ENCODE data around the gene PRRC2C. TPM values are rescaled to one million over a fixed set of nuclear protein-coding genes. Genes with fewer than 3 reads are reported as not detected.
"Not testable (repeated sequence)": the region's sequence is repeated elsewhere in the genome, so short reads cannot be mapped to it uniquely, and the experiment has no call there.

PRRC2C gene
- total RNA-seq, 4 donors from 2014 or later, result 70.0 to 278 (median 81.4) TPM

DNA sequence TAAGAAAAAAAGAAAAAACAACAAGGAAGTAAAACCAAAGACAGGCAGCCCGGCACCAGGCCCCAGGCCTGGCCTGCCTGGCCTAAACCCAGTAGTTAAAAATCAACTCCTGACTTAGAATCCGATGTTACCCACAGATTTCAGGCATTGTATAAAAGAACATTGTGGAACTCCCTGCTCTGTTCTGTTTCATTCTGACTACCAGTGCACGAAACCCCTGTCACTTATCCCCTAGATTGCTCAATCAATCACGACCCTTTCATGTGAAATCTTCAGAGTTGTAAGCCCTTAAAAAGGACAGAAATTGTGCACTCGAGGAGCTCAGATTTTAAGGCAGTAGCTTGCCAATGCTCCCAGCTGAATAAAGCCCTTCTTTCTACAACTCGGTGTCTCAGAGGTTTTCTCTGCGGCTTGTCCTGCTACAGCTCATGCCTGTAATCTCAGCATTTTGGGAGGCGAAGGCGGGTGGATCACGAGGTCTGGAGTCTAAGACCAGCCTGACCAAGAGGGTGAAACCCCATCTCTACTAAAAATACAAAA lies 121.1 kb downstream of the PRRC2C start:
- TF ChIP-seq, protein P1, sequence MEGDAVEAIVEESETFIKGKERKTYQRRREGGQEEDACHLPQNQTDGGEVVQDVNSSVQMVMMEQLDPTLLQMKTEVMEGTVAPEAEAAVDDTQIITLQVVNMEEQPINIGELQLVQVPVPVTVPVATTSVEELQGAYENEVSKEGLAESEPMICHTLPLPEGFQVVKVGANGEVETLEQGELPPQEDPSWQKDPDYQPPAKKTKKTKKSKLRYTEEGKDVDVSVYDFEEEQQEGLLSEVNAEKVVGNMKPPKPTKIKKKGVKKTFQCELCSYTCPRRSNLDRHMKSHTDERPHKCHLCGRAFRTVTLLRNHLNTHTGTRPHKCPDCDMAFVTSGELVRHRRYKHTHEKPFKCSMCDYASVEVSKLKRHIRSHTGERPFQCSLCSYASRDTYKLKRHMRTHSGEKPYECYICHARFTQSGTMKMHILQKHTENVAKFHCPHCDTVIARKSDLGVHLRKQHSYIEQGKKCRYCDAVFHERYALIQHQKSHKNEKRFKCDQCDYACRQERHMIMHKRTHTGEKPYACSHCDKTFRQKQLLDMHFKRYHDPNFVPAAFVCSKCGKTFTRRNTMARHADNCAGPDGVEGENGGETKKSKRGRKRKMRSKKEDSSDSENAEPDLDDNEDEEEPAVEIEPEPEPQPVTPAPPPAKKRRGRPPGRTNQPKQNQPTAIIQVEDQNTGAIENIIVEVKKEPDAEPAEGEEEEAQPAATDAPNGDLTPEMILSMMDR (IDR thresholded peaks at IDR 0.05), result no peak
- no peak for TF ChIP-seq POLR2A (IDR thresholded peaks at IDR 0.05)
- Histone ChIP-seq H3K9me3 (no peaks in the 10 kb centered on the region), H3K4me1 (peaks cover 4 to 5% of the 10 kb centered on the region in 2 donors), H3K4me3 (replicated peaks in 1 of 3) (no peak overlapping the region), H3K27me3 (no peaks in the 10 kb centered on the region), H3K36me3 (no peaks in the 10 kb centered on the region), H3K27ac (peak overlapping the region in 1 of 3 donors; percentile 6)
- no peak for DNase-seq
- intact Hi-C loops (cut with DNase I), result no loop called here
- WGBS, 2 donors, result 70 to 72% methylated on average over 10 of the region's 10 CpGs

DNA sequence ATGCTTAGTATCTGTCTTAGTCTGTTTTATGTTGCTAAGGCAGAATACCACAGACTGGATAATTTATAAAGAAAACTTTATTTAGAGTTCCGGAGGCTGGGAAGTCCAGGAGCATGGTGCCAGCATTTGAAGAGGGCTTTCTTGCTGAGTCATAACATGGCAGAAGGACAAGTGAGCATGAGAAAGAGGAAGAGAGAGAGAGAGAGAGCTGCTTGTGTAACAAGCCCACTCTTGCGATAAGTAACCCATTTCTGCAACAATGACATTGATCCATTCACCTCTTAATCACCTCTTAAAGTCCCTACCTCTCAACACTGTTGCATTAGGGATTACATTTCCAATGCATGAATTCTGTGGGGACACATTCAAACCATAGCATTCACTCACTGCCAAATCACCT lies 125.1 kb downstream of the PRRC2C start:
- peaks cover 0 to 5% of the 10 kb centered on the region in 2 donors for H3K4me1 ChIP-seq
- TF ChIP-seq, protein P1 (IDR thresholded peaks at IDR 0.05), result no peak
- no peak for TF ChIP-seq POLR2A (IDR thresholded peaks at IDR 0.05)
- H3K9me3 ChIP-seq, result no peaks in the 10 kb centered on the region
- no peaks in the 10 kb centered on the region for H3K27me3 ChIP-seq
- H3K36me3 ChIP-seq, result no peaks in the 10 kb centered on the region
- H3K4me3 ChIP-seq (replicated peaks in 1 of 3), result no peak overlapping the region
- peak in 1 of 2 donors; percentile 23 for DNase-seq
- 65 to 69% methylated on average over 2 of the region's 2 CpGs for WGBS, 2 donors
- intact Hi-C loops (cut with DNase I), result no loop called here
- no peak overlapping the region for H3K27ac ChIP-seq

DNA sequence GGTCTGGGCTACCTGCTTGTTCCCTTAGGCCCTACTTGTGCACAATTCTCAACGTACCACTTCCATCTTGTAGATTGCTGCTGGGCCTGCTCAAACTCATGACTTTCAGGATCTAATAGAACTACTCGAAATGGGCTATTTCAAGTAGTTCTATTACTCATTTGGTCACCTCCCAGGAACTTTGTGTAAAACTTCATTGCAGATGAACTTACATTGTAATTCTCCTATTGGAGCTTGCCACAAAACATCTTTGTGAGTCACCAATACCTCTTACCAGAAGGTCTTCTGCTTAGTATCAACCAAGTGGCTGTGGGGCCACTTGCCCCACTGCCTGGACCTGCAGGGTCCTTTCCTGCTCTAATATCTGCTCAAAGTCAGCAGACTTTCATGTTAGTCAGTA lies 126.0 kb downstream of the PRRC2C start:
- H3K27ac ChIP-seq, result no peak overlapping the region
- no peaks in the 10 kb centered on the region for H3K36me3 ChIP-seq
- no peak for TF ChIP-seq POLR2A (IDR thresholded peaks at IDR 0.05)
- TF ChIP-seq, protein P1 (IDR thresholded peaks at IDR 0.05), result no peak
- DNase-seq, result no peak
- H3K4me1 ChIP-seq, result peaks cover 0 to 5% of the 10 kb centered on the region in 2 donors
- no peak overlapping the region for H3K4me3 ChIP-seq (replicated peaks in 1 of 3)
- H3K27me3 ChIP-seq, result no peaks in the 10 kb centered on the region
- 93 to 98% methylated on average over 2 of the region's 2 CpGs for WGBS, 2 donors
- no peaks in the 10 kb centered on the region for H3K9me3 ChIP-seq
- intact Hi-C loops (cut with DNase I), result no loop called here

DNA sequence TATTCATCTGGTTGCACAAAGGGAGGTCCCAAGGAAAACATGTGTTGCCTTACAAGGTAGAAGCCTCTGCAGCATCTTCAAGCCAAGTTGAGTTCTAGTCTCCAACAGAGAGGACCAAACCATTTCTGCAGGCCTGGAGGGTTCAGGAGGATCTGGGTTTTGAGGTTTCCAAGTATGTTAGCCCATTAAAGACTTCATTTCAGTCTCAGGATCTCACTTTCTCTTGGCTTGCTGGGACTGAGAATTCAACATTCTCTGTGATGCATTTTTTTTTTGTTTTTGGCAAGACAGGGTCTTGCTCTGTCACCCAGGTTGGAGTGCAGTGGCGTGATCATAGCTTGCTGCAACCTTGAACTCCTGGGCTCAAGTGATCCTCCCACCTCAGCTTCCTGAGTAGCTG lies 128.0 kb downstream of the PRRC2C start:
- intact Hi-C loops (cut with DNase I), result no loop called here
- peaks cover 0 to 5% of the 10 kb centered on the region in 2 donors for H3K4me1 ChIP-seq
- TF ChIP-seq POLR2A (IDR thresholded peaks at IDR 0.05), result no peak
- TF ChIP-seq, protein P1 (IDR thresholded peaks at IDR 0.05), result no peak
- H3K4me3 ChIP-seq (replicated peaks in 1 of 3), result no peak overlapping the region
- no peaks in the 10 kb centered on the region for H3K36me3 ChIP-seq
- no peaks in the 10 kb centered on the region for H3K9me3 ChIP-seq
- DNase-seq, result no peak
- no peak overlapping the region for H3K27ac ChIP-seq
- WGBS, 2 donors, result 90 to 100% methylated on average over 1 of the region's 1 CpG
- H3K27me3 ChIP-seq, result no peaks in the 10 kb centered on the region

DNA sequence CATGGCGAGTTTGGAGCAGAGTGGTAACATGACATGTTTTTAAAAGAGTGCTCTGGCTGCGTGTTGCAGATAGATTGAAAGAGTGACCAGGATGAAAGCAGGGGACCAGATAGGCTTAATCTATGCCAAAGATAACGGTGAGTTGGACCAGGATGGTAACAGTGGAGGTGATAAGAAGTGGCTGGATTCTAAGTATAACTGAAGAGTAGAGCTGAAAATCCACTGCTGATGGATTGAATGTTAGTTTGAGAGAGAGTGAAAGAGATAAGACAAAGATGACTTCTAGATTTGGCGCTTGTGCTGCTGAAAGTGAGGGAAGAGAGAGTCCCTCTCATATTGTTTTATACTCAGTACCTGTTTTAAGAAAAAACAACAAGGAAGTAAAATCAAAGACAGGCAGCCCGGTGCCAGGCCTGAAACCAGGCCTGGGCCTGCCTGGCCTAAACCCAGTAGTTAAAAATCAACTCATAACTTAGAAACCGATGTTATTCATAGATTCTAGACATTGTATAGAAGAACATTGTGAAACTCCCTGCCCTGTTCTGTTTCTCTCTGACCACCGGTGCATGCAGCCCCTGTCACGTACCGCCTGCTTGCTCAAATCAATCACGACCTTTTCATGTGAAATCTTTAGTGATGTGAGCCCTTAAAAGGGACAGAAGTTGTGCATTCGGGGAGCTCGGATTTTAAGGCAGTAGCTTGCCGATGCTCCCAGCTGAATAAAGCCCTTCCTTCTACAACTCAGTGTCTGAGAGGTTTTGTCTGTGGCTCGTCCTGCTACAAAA lies 130.0 kb downstream of the PRRC2C start:
- DNase-seq; intact Hi-C loops (cut with DNase I); H3K4me3 ChIP-seq (replicated peaks in 1 of 3); H3K9me3 ChIP-seq; H3K27me3 ChIP-seq; H3K4me1 ChIP-seq; H3K27ac ChIP-seq; H3K36me3 ChIP-seq: not testable (repeated sequence)
- WGBS, 2 donors, result 85 to 90% methylated on average over 14 of the region's 14 CpGs

Data from thyroid gland (tissue), 4 donors.